HCT116 (cell line): ENCODE data around the gene SPATA19. TPM values are rescaled to one million over a fixed set of nuclear protein-coding genes. Genes with fewer than 3 reads are reported as not detected.

Experiments used
- ATAC-seq: fragments of 200-7000 bp; cut with Tn5 transposase; 2 replicates; pipeline ENCODE4 v1.9.1; 2020; ENCODE audit warnings: mild to moderate bottlenecking, moderate library complexity
- BruUV-seq: library from RNA; stranded (reverse); fragments of 400-500 nt; replicated peaks from 2 replicates; lab custom pipeline; 2021; lab: Mats Ljungman, UMichigan
- CTCF ChIA-PET: fragments of 300-600 bp; sonication (Branson Sonifier 250); formaldehyde crosslinking; loops from one replicate; lab custom pipeline; 2021; ENCODE audit warnings: antibody characterized with exemption; lab: Charles Lee
- POLR2A ChIA-PET: fragments of 300-600, 350-600 bp; sonication (Branson Sonifier 250); formaldehyde crosslinking; loops from one replicate; lab custom pipeline; 2021; ENCODE audit warnings: antibody characterized with exemption; lab: Charles Lee
- RAD21 ChIA-PET, 2 experiments: fragments of 300-600 bp; sonication (Branson Sonifier 250); formaldehyde crosslinking; loops; one replicate each; lab custom pipeline; 2023; ENCODE audit warnings: low total read pairs in 2 of 2; ENCODE audit not compliant: uncharacterized antibody in 2 of 2, unreplicated experiment in 2 of 2, low non-redundant PET in 1 of 2; lab: Charles Lee
- DNase-seq: peaks from one replicate; pipeline ENCODE4 v3.0.0-alpha.2; 2010; ENCODE audit warnings: low read depth, low spot score
- H2AFZ ChIP-seq: fragments of 200-600 bp; shearing (Covaris generic), sonication (generic); 2 replicates; pipeline ENCODE4 v1.6.1; 2017; ENCODE audit warnings: low read depth, mixed run types, mixed read lengths, antibody characterized with exemption, low read length; ENCODE audit not compliant: poor library complexity, severe bottlenecking
- H3K27ac ChIP-seq: 2 replicates; pipeline ENCODE4 v1.5.1; 2012; ENCODE audit warnings: low read depth, low read length
- H3K27me3 ChIP-seq: fragments of 200-600 bp; sonication (generic); 2 replicates; pipeline ENCODE4 v1.6.1; 2016; ENCODE audit warnings: mixed run types, low read length, mixed read lengths; ENCODE audit not compliant: insufficient read depth
- H3K36me3 ChIP-seq, 2 experiments: fragments of 200-500 bp in 1 of 2; fragments of 200-600 bp in 1 of 2; sonication (Bioruptor generic) in 1 of 2; sonication (generic) in 1 of 2; 2 replicates each; pipeline versions ENCODE4 v1.5.1 to v1.6.1; 2014 to 2016; ENCODE audit warnings: low read length in 2 of 2, inconsistent platforms in 1 of 2, mixed read lengths in 1 of 2, mixed run types in 1 of 2; ENCODE audit not compliant: insufficient read depth in 2 of 2, control insufficient read depth in 1 of 2
- H3K4me1 ChIP-seq, 2 experiments: fragments of 200-600 bp in 1 of 2; sonication (generic) in 1 of 2; 2 replicates each; pipeline versions ENCODE4 v1.5.1 to v1.6.1; 2012 to 2017; ENCODE audit warnings: low read length in 2 of 2, inconsistent platforms in 1 of 2, mild to moderate bottlenecking in 1 of 2, mixed read lengths in 1 of 2, mixed run types in 1 of 2, moderate library complexity in 1 of 2; ENCODE audit not compliant: insufficient read depth in 2 of 2, control insufficient read depth in 1 of 2
- H3K4me2 ChIP-seq: fragments of 200-600 bp; sonication (generic); 2 replicates; pipeline ENCODE4 v1.6.1; 2017; ENCODE audit warnings: mixed run types, low read length, mixed read lengths
- H3K4me3 ChIP-seq, 2 experiments: fragments of 200-600 bp in 1 of 2; sonication (generic) in 1 of 2; replicated peaks in 1 of 2; 2 replicates each; pipeline ENCODE4 v1.5.1; 2011 to 2016; ENCODE audit warnings: low read length in 2 of 2, control low read depth in 1 of 2, low read depth in 1 of 2, mild to moderate bottlenecking in 1 of 2, mixed read lengths in 1 of 2, mixed run types in 1 of 2
- H3K79me2 ChIP-seq: fragments of 200-600 bp; sonication (generic); 2 replicates; pipeline ENCODE4 v1.6.1; 2017; ENCODE audit warnings: mild to moderate bottlenecking, mixed run types, low read length, moderate library complexity, mixed read lengths; ENCODE audit not compliant: insufficient read depth
- H3K9ac ChIP-seq: fragments of 200-600 bp; sonication (generic); 2 replicates; pipeline ENCODE4 v1.6.1; 2016; ENCODE audit warnings: low read length, mixed read lengths
- H3K9me2 ChIP-seq: fragments of 200-600 bp; sonication (generic), shearing (Covaris generic); 2 replicates; pipeline ENCODE4 v1.6.1; 2017; ENCODE audit warnings: mixed run types, mild to moderate bottlenecking, moderate library complexity; ENCODE audit not compliant: insufficient read depth
- H3K9me3 ChIP-seq, 2 experiments: fragments of 200-500 bp in 1 of 2; fragments of 200-600 bp in 1 of 2; sonication (Bioruptor generic) in 1 of 2; sonication (generic) in 1 of 2; 2 replicates each; pipeline ENCODE4 v1.6.1; 2014 to 2017; ENCODE audit warnings: low read length in 2 of 2, mixed read lengths in 2 of 2, inconsistent platforms in 1 of 2, low read depth in 1 of 2, mild to moderate bottlenecking in 1 of 2, mixed run types in 1 of 2, moderate library complexity in 1 of 2; ENCODE audit not compliant: control insufficient read depth in 1 of 2, insufficient read depth in 1 of 2
- H4K20me1 ChIP-seq: fragments of 200-600 bp; sonication (generic), shearing (Covaris generic); 2 replicates; pipeline ENCODE4 v1.6.1; 2017; ENCODE audit warnings: mixed run types, mild to moderate bottlenecking, moderate library complexity; ENCODE audit not compliant: insufficient read depth
- FOSL1 ChIP-seq: IDR thresholded peaks from 2 replicates; pipeline ENCODE4 v1.6.1; 2012; ENCODE audit warnings: low read depth
- MAX ChIP-seq: IDR thresholded peaks from 2 replicates; pipeline ENCODE4 v1.6.1; 2012
- POLR2A ChIP-seq: IDR thresholded peaks from 2 replicates; pipeline ENCODE4 v1.7.0; 2011; ENCODE audit warnings: borderline replicate concordance; ENCODE audit not compliant: insufficient read depth, insufficient read length; ENCODE audit errors: extremely low read depth
- SP1 ChIP-seq: IDR thresholded peaks from 2 replicates; pipeline ENCODE4 v1.6.1; 2012; ENCODE audit warnings: low read depth
- YY1 ChIP-seq: IDR thresholded peaks from 2 replicates; pipeline ENCODE4 v1.6.1; 2011; ENCODE audit warnings: low read length, low read depth, moderate library complexity, mild to moderate bottlenecking; ENCODE audit not compliant: insufficient replicate concordance; ENCODE audit errors: extremely low read depth
- ZNF274 ChIP-seq: fragments of 200-500 bp; sonication (Bioruptor generic); IDR thresholded peaks from 2 replicates; pipeline ENCODE4 v1.6.1; 2014; ENCODE audit warnings: mild to moderate bottlenecking, low read depth, low read length, inconsistent platforms
- intact Hi-C: fragments of 100-400 bp; cut with micrococcal nuclease; formaldehyde crosslinking; loops from 2 replicates; pipeline ENCODE4 v1.10.0; 2022
- total RNA-seq: library from RNA; stranded (reverse); gene quantifications from one replicate; pipeline ENCODE4 v1.2.1, GENCODE V29; 2021; ENCODE audit not compliant: unreplicated experiment
- TF ChIP-seq, protein P1 (sequence below): IDR thresholded peaks from 2 replicates; pipeline ENCODE4 v1.6.1; 2011; ENCODE audit warnings: mild to moderate bottlenecking, low read length, moderate library complexity; ENCODE audit not compliant: insufficient replicate concordance; ENCODE audit errors: extremely low read depth

SPATA19 gene
- total RNA-seq, 1 experiment from 2014 or later: not detected

GRCh38 chr11:133793271-133794035, 51.9 kb downstream of the SPATA19 start:
- Histone ChIP-seq H3K9me3 (no peaks in the 10 kb centered on the region), H3K36me3 (no peaks in the 10 kb centered on the region), H3K79me2 (no peaks in the 10 kb centered on the region), H3K4me2 (no peak overlapping the region), H2AFZ (no peak overlapping the region), H4K20me1 (no peaks in the 10 kb centered on the region), H3K4me1 (no peaks in the 10 kb centered on the region), H3K4me3 (no peak overlapping the region), H3K9ac (no peak overlapping the region), H3K27ac (no peak overlapping the region), H3K9me2 (no peaks in the 10 kb centered on the region), H3K27me3 (no peaks in the 10 kb centered on the region)
- ATAC-seq (no peak), DNase-seq (no peak)
- ChIA-PET CTCF (no interaction called here), POLR2A (no interaction called here), RAD21 (no interaction called here)
- intact Hi-C loops: no loop called here
- TF ChIP-seq FOSL1 (no peak), MAX (no peak), YY1 (no peak), POLR2A (no peak), SP1 (no peak), ZNF274 (no peak)
- TF ChIP-seq, protein P1, sequence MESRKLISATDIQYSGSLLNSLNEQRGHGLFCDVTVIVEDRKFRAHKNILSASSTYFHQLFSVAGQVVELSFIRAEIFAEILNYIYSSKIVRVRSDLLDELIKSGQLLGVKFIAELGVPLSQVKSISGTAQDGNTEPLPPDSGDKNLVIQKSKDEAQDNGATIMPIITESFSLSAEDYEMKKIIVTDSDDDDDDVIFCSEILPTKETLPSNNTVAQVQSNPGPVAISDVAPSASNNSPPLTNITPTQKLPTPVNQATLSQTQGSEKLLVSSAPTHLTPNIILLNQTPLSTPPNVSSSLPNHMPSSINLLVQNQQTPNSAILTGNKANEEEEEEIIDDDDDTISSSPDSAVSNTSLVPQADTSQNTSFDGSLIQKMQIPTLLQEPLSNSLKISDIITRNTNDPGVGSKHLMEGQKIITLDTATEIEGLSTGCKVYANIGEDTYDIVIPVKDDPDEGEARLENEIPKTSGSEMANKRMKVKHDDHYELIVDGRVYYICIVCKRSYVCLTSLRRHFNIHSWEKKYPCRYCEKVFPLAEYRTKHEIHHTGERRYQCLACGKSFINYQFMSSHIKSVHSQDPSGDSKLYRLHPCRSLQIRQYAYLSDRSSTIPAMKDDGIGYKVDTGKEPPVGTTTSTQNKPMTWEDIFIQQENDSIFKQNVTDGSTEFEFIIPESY: no peak
- BruUV-seq: no TSS peak
